ENCODE data around the gene GPBAR1. TPM values are rescaled to one million over a fixed set of nuclear protein-coding genes. Genes with fewer than 3 reads are reported as not detected.
A peak's percentile ranks its signal among the peaks of the same experiment; 100 is the strongest.

Gene GPBAR1
- polyA plus RNA-seq, 3 donors from 2014 or later = 0.19 to 2.9 (median 0.22) TPM

GRCh38 chr2:218252509-218253231 is 8.1 kb upstream of the GPBAR1 start:
- no peak for DNase-seq
- Mint-ChIP-seq H3K36me3 (peaks cover 22 to 59% (median 27%) of the 10 kb centered on the region in 3 donors), H3K9me3 (no peaks in the 10 kb centered on the region), H3K4me1 (peaks cover 14 to 15% of the 10 kb centered on the region in 2 donors), H3K27me3 (ENCODE audit: low read depth in 3 of 3) (peaks cover 1 to 7% (median 3%) of the 10 kb centered on the region in 3 donors), H3K27ac (peak overlapping the region in 5 of 6 donors; percentile 6 to 66 (median 46)), H3K4me3 (no peak overlapping the region)

- H3K36me3 Mint-ChIP-seq = peaks cover 22 to 55% (median 24%) of the 10 kb centered on the region in 3 donors
- H3K27ac Mint-ChIP-seq = peak overlapping the region in 4 of 6 donors; percentile 15 to 51 (median 39)
- DNase-seq = no peak
- H3K27me3 Mint-ChIP-seq (ENCODE audit: low read depth in 3 of 3) = peaks cover 1 to 9% (median 3%) of the 10 kb centered on the region in 3 donors
- no peaks in the 10 kb centered on the region for H3K9me3 Mint-ChIP-seq
- peaks cover 17% of the 10 kb centered on the region in 2 donors for H3K4me1 Mint-ChIP-seq
- no peak overlapping the region for H3K4me3 Mint-ChIP-seq
These were observed 7.6 kb upstream of the GPBAR1 start for GRCh38 chr2:218253232-218253625.

- H3K4me1 Mint-ChIP-seq = peaks cover 25% of the 10 kb centered on the region in 2 donors
- no peaks in the 10 kb centered on the region for H3K9me3 Mint-ChIP-seq
- H3K36me3 Mint-ChIP-seq = peaks cover 6 to 36% (median 10%) of the 10 kb centered on the region in 3 donors
- H3K27me3 Mint-ChIP-seq (ENCODE audit: low read depth in 3 of 3) = peaks cover 1 to 6% (median 3%) of the 10 kb centered on the region in 3 donors
- DNase-seq = no peak
- no peak overlapping the region for H3K4me3 Mint-ChIP-seq
- H3K27ac Mint-ChIP-seq = peak overlapping the region in 5 of 6 donors; percentile 19 to 67 (median 50)
These were observed 5.4 kb upstream of the GPBAR1 start for GRCh38 chr2:218255446-218255845.

GRCh38 chr2:218256612-218257350 is 4.0 kb upstream of the GPBAR1 start:
- Mint-ChIP-seq H3K9me3 (no peaks in the 10 kb centered on the region), H3K27ac (peak overlapping the region; percentile 78 to 95 (median 89)), H3K36me3 (peaks cover 6 to 25% (median 10%) of the 10 kb centered on the region in 3 donors), H3K4me1 (peaks cover 25% of the 10 kb centered on the region in 2 donors), H3K27me3 (ENCODE audit: low read depth in 3 of 3) (peaks cover 1 to 3% (median 3%) of the 10 kb centered on the region in 3 donors), H3K4me3 (no peak overlapping the region)
- no peak for DNase-seq

GRCh38 chr2:218257390-218257981 is 3.3 kb upstream of the GPBAR1 start:
- peaks cover 6 to 24% (median 10%) of the 10 kb centered on the region in 3 donors for H3K36me3 Mint-ChIP-seq
- peak overlapping the region; percentile 78 to 95 (median 89) for H3K27ac Mint-ChIP-seq
- no peaks in the 10 kb centered on the region for H3K9me3 Mint-ChIP-seq
- H3K4me3 Mint-ChIP-seq = peak overlapping the region; percentile 41 to 71 (median 54)
- peaks cover 0 to 3% (median 1%) of the 10 kb centered on the region in 3 donors for H3K27me3 Mint-ChIP-seq (ENCODE audit: low read depth in 3 of 3)
- DNase-seq = peak; percentile 69 to 78 (median 72)
- peaks cover 25% of the 10 kb centered on the region in 2 donors for H3K4me1 Mint-ChIP-seq

GRCh38 chr2:218259099-218259961 is 1.5 kb upstream of the GPBAR1 start:
- Mint-ChIP-seq H3K4me3 (no peak overlapping the region), H3K36me3 (peaks cover 7 to 18% (median 10%) of the 10 kb centered on the region in 3 donors), H3K27me3 (ENCODE audit: low read depth in 3 of 3) (peaks cover 0 to 3% (median 1%) of the 10 kb centered on the region in 3 donors), H3K9me3 (no peaks in the 10 kb centered on the region), H3K4me1 (peaks cover 33 to 34% of the 10 kb centered on the region in 2 donors), H3K27ac (peak overlapping the region; percentile 58 to 87 (median 76))
- DNase-seq = no peak

- H3K4me1 Mint-ChIP-seq = peaks cover 38 to 42% of the 10 kb centered on the region in 2 donors
- H3K9me3 Mint-ChIP-seq = no peaks in the 10 kb centered on the region
- H3K27ac Mint-ChIP-seq = peak overlapping the region; percentile 49 to 80 (median 68)
- H3K27me3 Mint-ChIP-seq (ENCODE audit: low read depth in 3 of 3) = peaks cover 0 to 3% (median 1%) of the 10 kb centered on the region in 3 donors
- H3K4me3 Mint-ChIP-seq = no peak overlapping the region
- peaks cover 6 to 12% (median 7%) of the 10 kb centered on the region in 3 donors for H3K36me3 Mint-ChIP-seq
- DNase-seq = no peak
These were observed 649 bp upstream of the GPBAR1 start for GRCh38 chr2:218260166-218260565.

GRCh38 chr2:218261423-218262236 is 815 bp downstream of the GPBAR1 start:
- H3K4me3 Mint-ChIP-seq = no peak overlapping the region
- peaks cover 0 to 5% (median 1%) of the 10 kb centered on the region in 3 donors for H3K27me3 Mint-ChIP-seq (ENCODE audit: low read depth in 3 of 3)
- no peaks in the 10 kb centered on the region for H3K9me3 Mint-ChIP-seq
- peaks cover 40 to 42% of the 10 kb centered on the region in 2 donors for H3K4me1 Mint-ChIP-seq
- H3K27ac Mint-ChIP-seq = peak overlapping the region in 2 of 6 donors; percentile 57 to 67
- no peak for DNase-seq
- peaks cover 0 to 11% (median 5%) of the 10 kb centered on the region in 3 donors for H3K36me3 Mint-ChIP-seq

- no peaks in the 10 kb centered on the region for H3K9me3 Mint-ChIP-seq
- DNase-seq = no peak
- H3K36me3 Mint-ChIP-seq = peaks cover 0 to 14% (median 7%) of the 10 kb centered on the region in 3 donors
- peaks cover 40 to 41% of the 10 kb centered on the region in 2 donors for H3K4me1 Mint-ChIP-seq
- no peak overlapping the region for H3K27ac Mint-ChIP-seq
- H3K27me3 Mint-ChIP-seq (ENCODE audit: low read depth in 3 of 3) = peaks cover 0 to 5% (median 0%) of the 10 kb centered on the region in 3 donors
- no peak overlapping the region for H3K4me3 Mint-ChIP-seq
These were observed 1.4 kb downstream of the GPBAR1 start for GRCh38 chr2:218262237-218262600.

- Mint-ChIP-seq H3K27me3 (ENCODE audit: low read depth in 3 of 3) (peaks cover 0 to 4% (median 0%) of the 10 kb centered on the region in 3 donors), H3K4me1 (peaks cover 37 to 38% of the 10 kb centered on the region in 2 donors), H3K9me3 (no peaks in the 10 kb centered on the region), H3K27ac (peak overlapping the region in 2 of 6 donors; percentile 31 to 79), H3K36me3 (peaks cover 0 to 16% (median 8%) of the 10 kb centered on the region in 3 donors), H3K4me3 (no peak overlapping the region)
- DNase-seq = no peak
These were observed 2.1 kb downstream of the GPBAR1 start for GRCh38 chr2:218262631-218263586.

GRCh38 chr2:218263817-218264641 is 3.2 kb downstream of the GPBAR1 start:
- peak in 2 of 3 donors; percentile 45 to 50 for DNase-seq

More at GRCh38 chr2:218263817-218264641, 3.2 kb downstream of the GPBAR1 start:
- Mint-ChIP-seq H3K4me1 (peaks cover 27 to 33% of the 10 kb centered on the region in 2 donors), H3K36me3 (peaks cover 0 to 16% (median 8%) of the 10 kb centered on the region in 3 donors), H3K27ac (peak overlapping the region; percentile 16 to 81 (median 57)), H3K27me3 (ENCODE audit: low read depth in 3 of 3) (peaks cover 0 to 4% (median 0%) of the 10 kb centered on the region in 3 donors), H3K4me3 (peak overlapping the region in 3 of 5 donors; percentile 15 to 34 (median 30)), H3K9me3 (no peaks in the 10 kb centered on the region)
